ENCODE measurements around the gene IL34.

GRCh38 chr16:70688246-70688742, 41.9 kb downstream of the IL34 start:
- TF ChIP-seq POLR2A (IDR thresholded peaks at IDR 0.05): no peak
- peak; percentile 63 for TF ChIP-seq POLR2AphosphoS5 (IDR thresholded peaks at IDR 0.05)

Measured in prostate gland (tissue), 1 donor.